Stomach smooth muscle (tissue), 2 donors: ENCODE results near the gene FEV.
"Not testable (repeated sequence)": the region's sequence is repeated elsewhere in the genome, so short reads cannot be mapped to it uniquely, and the experiment has no call there.

Source experiments
- H3K27ac ChIP-seq: one replicate; pipeline ENCODE4 v1.7.0; 2013; ENCODE audit warnings: mild to moderate bottlenecking, low read length, inconsistent platforms
- H3K27me3 ChIP-seq, 2 donors: one replicate each; pipeline ENCODE4 v1.7.0; 2013; ENCODE audit warnings: low read length in 2 of 2; ENCODE audit not compliant: insufficient read depth in 2 of 2, control insufficient read depth in 1 of 2
- H3K36me3 ChIP-seq, 2 donors: one replicate each; pipeline ENCODE4 v1.7.0; 2013; ENCODE audit warnings: low read length in 2 of 2; ENCODE audit not compliant: control insufficient read depth in 2 of 2, insufficient read depth in 2 of 2
- H3K4me1 ChIP-seq: one replicate; pipeline ENCODE4 v1.7.0; 2013; ENCODE audit warnings: low read length; ENCODE audit not compliant: control insufficient read depth, insufficient read depth
- H3K4me3 ChIP-seq, 2 donors: one replicate each; pipeline ENCODE4 v1.7.0; 2013; ENCODE audit warnings: low read length in 2 of 2
- H3K9ac ChIP-seq, 2 donors: one replicate each; pipeline ENCODE4 v1.7.0; 2013; ENCODE audit warnings: low read length in 2 of 2, mild to moderate bottlenecking in 1 of 2
- H3K9me3 ChIP-seq, 2 donors: one replicate each; pipeline ENCODE4 v1.7.0; 2013; ENCODE audit warnings: low read length in 2 of 2; ENCODE audit not compliant: control insufficient read depth in 2 of 2
- donor health status: healthy.
- donor health status: Pancreatic carcinoma.

FEV gene

DNA sequence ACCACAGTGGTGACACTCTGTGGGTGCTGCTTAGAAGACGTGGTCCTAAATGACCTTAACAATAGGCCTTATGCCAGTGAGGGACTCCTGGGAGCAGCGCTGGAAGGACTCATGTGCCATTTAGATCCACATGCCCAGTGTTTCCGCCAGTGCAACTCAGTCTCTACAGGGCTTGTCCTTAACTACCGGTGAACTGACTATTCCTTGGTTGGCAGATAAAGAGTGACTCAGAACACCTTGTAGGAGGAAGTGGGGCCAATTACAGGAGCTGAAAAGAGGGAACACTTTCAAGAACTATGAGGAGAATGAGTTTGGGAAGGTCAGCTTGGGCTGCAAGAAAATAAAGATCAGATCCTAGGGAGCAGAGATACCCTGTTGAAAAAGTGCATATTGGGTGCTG lies 27.3 kb downstream of the FEV start:
- no peak overlapping the region for H3K4me3 ChIP-seq
- H3K9ac ChIP-seq: no peak overlapping the region
- H3K9me3 ChIP-seq: no peaks in the 10 kb centered on the region
- H3K4me1 ChIP-seq: peaks cover 8% of the 10 kb centered on the region
- H3K27me3 ChIP-seq: peaks cover 53% of the 10 kb centered on the region in 2 donors
- no peak overlapping the region for H3K27ac ChIP-seq
- no peaks in the 10 kb centered on the region for H3K36me3 ChIP-seq

- H3K4me3 ChIP-seq: no peak overlapping the region
- H3K4me1 ChIP-seq: peaks cover 8% of the 10 kb centered on the region
- H3K27ac ChIP-seq: no peak overlapping the region
- H3K9me3 ChIP-seq: no peaks in the 10 kb centered on the region
- no peak overlapping the region for H3K9ac ChIP-seq
- H3K36me3 ChIP-seq: no peaks in the 10 kb centered on the region
- H3K27me3 ChIP-seq: peaks cover 38% of the 10 kb centered on the region in 2 donors
Observed at GRCh38 chr2:218956039-218956438, 28.9 kb downstream of the FEV start.

- Histone ChIP-seq H3K9ac (no peak overlapping the region), H3K4me3 (no peak overlapping the region), H3K36me3 (no peaks in the 10 kb centered on the region), H3K9me3 (no peaks in the 10 kb centered on the region), H3K27me3 (peaks cover 31 to 38% of the 10 kb centered on the region in 2 donors), H3K4me1 (peaks cover 3% of the 10 kb centered on the region), H3K27ac (no peak overlapping the region)
Observed at GRCh38 chr2:218954541-218955300, 30.3 kb downstream of the FEV start.

- Histone ChIP-seq H3K9me3 (no peaks in the 10 kb centered on the region), H3K27ac (no peak overlapping the region), H3K4me3 (no peak overlapping the region), H3K27me3 (peaks cover 19 to 30% of the 10 kb centered on the region in 2 donors), H3K4me1 (no peaks in the 10 kb centered on the region), H3K36me3 (no peaks in the 10 kb centered on the region), H3K9ac (no peak overlapping the region)
Observed at GRCh38 chr2:218953366-218953954, 31.5 kb downstream of the FEV start.

- H3K4me1 ChIP-seq: no peaks in the 10 kb centered on the region
- H3K9me3 ChIP-seq: no peaks in the 10 kb centered on the region
- H3K36me3 ChIP-seq: no peaks in the 10 kb centered on the region
- no peak overlapping the region for H3K27ac ChIP-seq
- no peak overlapping the region for H3K4me3 ChIP-seq
- H3K9ac ChIP-seq: no peak overlapping the region
- H3K27me3 ChIP-seq: peaks cover 8 to 19% of the 10 kb centered on the region in 2 donors
Observed at GRCh38 chr2:218952160-218952559, 32.8 kb downstream of the FEV start.

DNA sequence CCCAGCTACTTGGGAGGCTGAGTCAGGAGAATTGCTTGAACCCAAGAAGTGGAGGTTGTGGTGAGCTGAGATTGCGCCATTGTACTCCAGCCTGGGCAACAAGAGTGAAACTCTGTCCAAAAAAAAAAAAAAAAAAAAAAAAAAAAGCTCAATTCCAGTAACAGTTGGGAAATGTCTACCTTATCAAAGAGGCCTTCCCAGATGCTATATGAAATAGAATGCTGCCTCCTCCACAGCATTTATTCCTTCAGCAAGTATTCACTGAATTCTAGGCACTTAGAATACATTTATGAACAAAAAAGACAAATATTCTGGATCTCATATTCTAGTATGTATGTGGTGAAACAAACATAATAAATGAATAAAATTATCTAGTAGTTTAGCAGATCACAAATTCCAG lies 38.4 kb downstream of the FEV start:
- H3K36me3 ChIP-seq: no peaks in the 10 kb centered on the region
- H3K4me1 ChIP-seq: no peaks in the 10 kb centered on the region
- no peak overlapping the region for H3K9ac ChIP-seq
- H3K27ac ChIP-seq: no peak overlapping the region
- no peaks in the 10 kb centered on the region for H3K9me3 ChIP-seq
- H3K27me3 ChIP-seq: peaks cover 16% of the 10 kb centered on the region in 2 donors
- no peak overlapping the region for H3K4me3 ChIP-seq

GRCh38 chr2:218944759-218945404 lies 40.1 kb downstream of the FEV start:
- no peaks in the 10 kb centered on the region for H3K4me1 ChIP-seq
- no peaks in the 10 kb centered on the region for H3K9me3 ChIP-seq
- H3K9ac ChIP-seq: no peak overlapping the region
- H3K27ac ChIP-seq: no peak overlapping the region
- H3K4me3 ChIP-seq: no peak overlapping the region
- H3K36me3 ChIP-seq: no peaks in the 10 kb centered on the region
- peaks cover 11 to 13% of the 10 kb centered on the region in 2 donors for H3K27me3 ChIP-seq

- H3K27ac ChIP-seq, H3K4me1 ChIP-seq, H3K27me3 ChIP-seq: not testable (repeated sequence)
Observed at GRCh38 chr2:218931751-218932150, 53.2 kb downstream of the FEV start.

More at GRCh38 chr2:218931751-218932150, 53.2 kb downstream of the FEV start:
- H3K36me3 ChIP-seq, H3K4me3 ChIP-seq, H3K9ac ChIP-seq, H3K9me3 ChIP-seq: not testable (repeated sequence)
